Measurements from ENCODE around the gene SERPINF2.
"Not testable (repeated sequence)": the region's sequence is repeated elsewhere in the genome, so short reads cannot be mapped to it uniquely, and the experiment has no call there.

The SERPINF2 gene

GRCh38 chr17:1735418-1735817 is 7.3 kb upstream of the SERPINF2 start:
- no peak for DNase-seq (ENCODE audit: low read depth in 2 of 2)

DNA sequence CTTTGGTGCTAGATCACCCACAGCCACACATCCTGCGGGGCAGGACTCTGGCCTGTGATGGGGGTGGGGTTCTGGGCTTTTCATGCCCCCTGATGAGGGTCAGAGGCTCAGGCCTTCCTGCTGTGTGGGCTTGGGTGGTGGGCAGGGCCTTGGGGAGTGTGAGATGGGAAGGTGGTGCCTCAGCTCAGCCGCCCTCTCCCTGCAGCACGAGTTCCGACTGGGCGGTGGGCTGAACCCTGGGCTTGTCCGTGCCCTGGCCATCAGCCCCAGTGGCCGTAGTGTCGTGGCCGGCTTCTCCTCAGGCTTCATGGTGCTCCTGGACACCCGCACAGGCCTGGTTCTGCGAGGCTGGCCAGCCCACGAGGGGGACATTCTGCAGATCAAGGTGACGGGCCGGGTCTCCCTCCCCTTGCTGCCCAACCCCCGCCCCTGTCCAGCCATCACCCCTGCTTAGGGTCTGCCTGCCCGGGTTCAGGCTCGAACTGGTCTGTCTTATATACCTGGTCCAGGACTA is 6.8 kb upstream of the SERPINF2 start:
- no peak for DNase-seq (ENCODE audit: low read depth in 2 of 2)

DNA sequence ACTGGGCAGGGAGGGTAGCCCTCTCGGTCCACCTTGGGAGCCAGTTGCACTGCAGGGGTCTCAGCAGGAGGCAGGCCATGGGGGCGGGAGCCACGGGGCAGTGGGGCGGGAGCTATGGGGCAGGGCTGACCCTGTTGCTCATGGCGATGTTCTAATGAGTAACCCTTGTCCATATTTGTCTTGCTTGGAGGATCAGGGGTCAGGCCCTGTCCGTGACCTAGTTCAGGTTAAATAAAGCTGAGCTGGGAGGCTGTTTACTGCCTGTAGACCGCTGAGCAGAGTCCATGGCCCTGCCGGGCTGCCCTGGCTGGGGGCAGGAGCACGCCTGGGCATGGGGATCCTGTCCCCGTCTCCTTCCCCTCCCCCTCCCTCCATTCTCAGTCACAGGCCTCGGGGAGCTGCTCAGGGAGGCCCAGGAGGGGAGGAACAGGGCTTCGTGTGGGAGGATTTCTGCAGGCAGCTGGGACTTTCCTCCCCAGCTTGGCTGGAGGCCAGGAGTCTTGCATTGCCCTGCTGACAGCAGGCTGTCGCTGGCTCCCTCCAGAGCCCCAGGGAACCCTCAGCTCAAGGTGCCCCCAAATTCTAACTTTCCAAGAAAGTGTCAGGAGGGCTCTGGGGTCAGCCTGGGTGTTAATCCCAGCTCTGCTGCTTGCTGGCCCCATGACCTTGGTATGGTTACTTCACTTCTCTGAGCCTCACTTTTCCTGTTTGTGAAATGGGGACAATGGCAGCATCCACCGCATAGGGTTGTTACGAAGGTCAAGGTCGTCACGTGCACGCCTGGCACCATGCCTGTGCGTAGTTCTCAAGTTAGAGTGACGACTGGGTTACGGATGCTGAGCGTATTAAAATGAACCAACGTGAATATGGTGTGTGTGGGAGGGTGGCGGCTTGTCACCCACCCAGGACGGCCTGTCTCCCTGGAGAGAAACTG is 6.1 kb upstream of the SERPINF2 start:
- DNase-seq (ENCODE audit: low read depth in 2 of 2), result no peak

GRCh38 chr17:1737531-1738291 is 5.0 kb upstream of the SERPINF2 start:
- DNase-seq (ENCODE audit: low read depth in 2 of 2), result no peak

DNA sequence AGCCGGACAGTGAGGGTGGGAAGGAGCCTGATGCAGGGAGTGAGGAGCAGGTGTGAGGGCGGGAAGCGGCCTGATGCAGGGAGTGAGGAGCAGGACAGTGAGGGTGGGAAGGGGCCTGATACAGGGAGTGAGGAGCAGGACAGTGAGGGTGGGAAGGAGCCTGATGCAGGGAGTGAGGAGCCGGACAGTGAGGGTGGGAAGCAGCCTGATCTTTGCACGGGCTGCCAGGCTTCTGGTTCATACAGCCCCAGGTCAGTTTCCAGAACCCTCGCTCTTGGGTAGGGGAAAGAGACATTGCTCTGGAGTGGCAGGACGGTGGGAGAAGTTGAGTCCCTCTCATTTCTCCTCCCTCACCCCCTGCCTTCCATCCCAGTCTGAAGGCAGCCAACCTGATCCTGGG is 772 bp upstream of the SERPINF2 start:
- not testable (repeated sequence) for DNase-seq (ENCODE audit: low read depth in 2 of 2)

GRCh38 chr17:1743088-1743439 is 393 bp downstream of the SERPINF2 start:
- no peak for DNase-seq (ENCODE audit: low read depth in 2 of 2)

GRCh38 chr17:1744551-1745512 is 2.2 kb downstream of the SERPINF2 start:
- no peak for DNase-seq (ENCODE audit: low read depth in 2 of 2)

- no peak for DNase-seq (ENCODE audit: low read depth in 2 of 2)
Measured at GRCh38 chr17:1745513-1746020, 2.9 kb downstream of the SERPINF2 start.

DNA sequence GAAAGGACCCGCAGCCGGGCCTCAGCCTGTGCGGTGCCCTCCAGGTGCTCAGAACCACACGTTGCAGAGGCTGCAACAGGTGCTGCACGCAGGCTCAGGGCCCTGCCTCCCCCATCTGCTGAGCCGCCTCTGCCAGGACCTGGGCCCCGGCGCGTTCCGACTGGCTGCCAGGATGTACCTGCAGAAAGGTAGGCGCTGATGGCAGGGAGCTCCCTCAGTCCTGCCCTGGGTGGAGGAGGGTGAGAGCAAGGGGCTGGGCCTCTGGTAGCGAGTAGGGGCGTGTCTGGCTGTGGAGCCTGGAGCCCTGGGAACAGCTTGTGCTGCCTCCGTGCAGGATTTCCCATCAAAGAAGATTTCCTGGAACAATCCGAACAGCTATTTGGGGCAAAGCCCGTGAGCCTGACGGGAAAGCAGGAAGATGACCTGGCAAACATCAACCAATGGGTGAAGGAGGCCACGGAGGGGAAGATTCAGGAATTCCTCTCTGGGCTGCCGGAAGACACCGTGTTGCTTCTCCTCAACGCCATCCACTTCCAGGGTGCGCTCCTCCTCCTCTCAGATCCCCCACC is 4.4 kb downstream of the SERPINF2 start:
- no peak for DNase-seq (ENCODE audit: low read depth in 2 of 2)

- DNase-seq (ENCODE audit: low read depth in 2 of 2), result no peak
Measured at GRCh38 chr17:1750628-1751027, 8.0 kb downstream of the SERPINF2 start.

GRCh38 chr17:1752425-1753262 is 10.0 kb downstream of the SERPINF2 start:
- no peak for DNase-seq (ENCODE audit: low read depth in 2 of 2)

- DNase-seq (ENCODE audit: low read depth in 2 of 2), result no peak
Measured at GRCh38 chr17:1753767-1754429, 11.2 kb downstream of the SERPINF2 start.

DNA sequence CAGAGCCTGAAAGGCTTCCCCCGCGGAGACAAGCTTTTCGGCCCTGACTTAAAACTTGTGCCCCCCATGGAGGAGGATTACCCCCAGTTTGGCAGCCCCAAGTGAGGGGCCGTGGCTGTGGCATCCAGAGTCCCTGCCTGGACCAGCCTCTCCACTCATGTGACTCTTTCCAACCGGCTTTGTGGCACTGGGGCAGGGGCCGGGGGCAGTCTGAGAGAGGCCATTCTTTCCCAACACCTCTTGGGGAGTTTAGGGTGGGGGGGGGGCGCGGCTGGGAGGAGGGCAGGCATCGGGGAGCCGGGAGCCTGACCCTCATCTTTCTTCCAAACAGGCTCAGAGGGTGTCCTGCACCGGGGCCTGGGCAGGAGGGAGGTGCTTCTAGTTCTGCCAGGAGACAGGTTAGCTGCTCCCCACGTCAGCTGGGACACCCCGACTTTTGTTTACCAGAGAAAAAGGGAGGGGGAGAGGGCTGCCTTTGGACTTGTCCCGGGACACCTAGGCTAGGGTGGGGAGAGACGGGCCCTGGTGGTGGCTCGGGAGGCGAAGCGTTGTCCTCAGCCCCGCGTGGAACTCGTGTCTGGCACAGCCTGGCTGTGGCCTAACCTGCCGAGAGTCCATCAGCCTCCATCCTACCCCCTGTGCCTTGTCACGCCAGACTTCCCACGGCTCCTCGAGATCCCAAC is 11.9 kb downstream of the SERPINF2 start:
- no peak for DNase-seq (ENCODE audit: low read depth in 2 of 2)

DNA sequence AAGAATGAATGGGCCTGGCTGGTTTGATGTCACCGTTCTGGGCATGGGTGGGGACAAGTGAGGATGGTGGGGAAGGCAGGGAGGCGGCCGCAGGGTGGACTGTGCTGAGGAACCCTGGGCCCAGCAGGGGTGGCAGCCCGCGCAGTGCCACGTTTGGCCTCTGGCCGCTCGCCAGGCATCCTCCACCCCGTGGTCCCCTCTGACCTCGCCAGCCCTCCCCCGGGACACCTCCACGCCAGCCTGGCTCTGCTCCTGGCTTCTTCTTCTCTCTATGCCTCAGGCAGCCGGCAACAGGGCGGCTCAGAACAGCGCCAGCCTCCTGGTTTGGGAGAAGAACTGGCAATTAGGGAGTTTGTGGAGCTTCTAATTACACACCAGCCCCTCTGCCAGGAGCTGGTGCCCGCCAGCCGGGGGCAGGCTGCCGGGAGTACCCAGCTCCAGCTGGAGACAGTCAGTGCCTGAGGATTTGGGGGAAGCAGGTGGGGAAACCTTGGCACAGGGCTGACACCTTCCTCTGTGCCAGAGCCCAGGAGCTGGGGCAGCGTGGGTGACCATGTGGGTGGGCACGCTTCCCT is 12.7 kb downstream of the SERPINF2 start:
- DNase-seq (ENCODE audit: low read depth in 2 of 2), result no peak

DNA sequence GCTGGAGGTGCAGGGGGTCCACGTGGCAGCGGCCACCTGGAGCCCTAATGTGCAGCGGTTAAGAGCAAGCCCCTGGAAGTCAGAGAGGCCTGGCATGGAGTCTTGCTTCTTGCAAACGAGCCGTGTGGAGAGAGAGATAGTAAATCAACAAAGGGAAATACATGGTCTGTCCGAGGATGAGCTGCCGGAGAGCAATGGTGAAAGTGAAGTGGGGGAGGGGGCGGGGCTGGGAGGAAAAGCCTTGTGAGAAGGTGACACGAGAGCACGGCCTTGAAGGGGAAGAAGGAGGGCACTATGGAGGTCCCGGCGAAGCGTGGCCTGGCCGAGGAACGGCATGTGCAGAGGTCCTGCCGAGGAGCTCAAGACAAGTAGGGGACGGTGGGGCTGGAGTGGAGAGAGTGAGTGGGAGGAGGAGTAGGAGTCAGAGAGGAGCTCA is 13.2 kb downstream of the SERPINF2 start:
- no peak for DNase-seq (ENCODE audit: low read depth in 2 of 2)

- DNase-seq (ENCODE audit: low read depth in 2 of 2), result no peak
Measured at GRCh38 chr17:1758807-1759206, 16.1 kb downstream of the SERPINF2 start.

DNA sequence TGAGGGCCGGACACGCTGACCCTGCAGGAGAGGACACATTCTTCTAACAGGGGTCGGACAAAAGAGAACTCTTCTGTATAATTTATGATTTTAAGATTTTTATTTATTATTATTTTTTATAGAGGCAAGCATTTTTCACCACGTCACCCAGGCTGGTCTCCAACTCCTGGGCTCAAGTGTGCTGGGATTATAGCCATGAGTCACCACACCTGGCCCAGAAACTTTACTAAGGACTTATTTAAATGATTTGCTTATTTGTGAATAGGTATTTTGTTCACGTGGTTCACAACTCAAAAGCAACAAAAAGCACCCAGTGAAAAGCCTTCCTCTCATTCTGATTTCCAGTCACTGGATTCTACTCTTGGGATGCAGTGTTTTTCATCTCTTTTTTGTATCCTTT is 16.9 kb downstream of the SERPINF2 start:
- DNase-seq (ENCODE audit: low read depth in 2 of 2), result no peak

GRCh38 chr17:1762233-1762900 is 19.7 kb downstream of the SERPINF2 start:
- no peak for DNase-seq (ENCODE audit: low read depth in 2 of 2)

Data from stimulated activated CD8-positive, alpha-beta memory T cell treated with anti-CD3 and anti-CD28 coated beads, Interleukin-7, amount 100 ng/mL, for 4 hours (primary cell).